ENCODE results near the gene HARS1. TPM values are rescaled to one million over a fixed set of nuclear protein-coding genes. Genes with fewer than 3 reads are reported as not detected.
A peak's percentile ranks its signal among the peaks of the same experiment; 100 is the strongest.

HARS1 gene
- total and polyA plus RNA-seq, 2 of the 13 experiments (the other 11 are each of a cell fraction or from before 2014, with no cell fraction given), result 36.9 to 66.2 TPM

- peak; percentile 89 for TF ChIP-seq UBTF (CRISPR knock-in tag; IDR thresholded peaks at IDR 0.05)
- TF ChIP-seq ZNF460 (CRISPR knock-in tag; IDR thresholded peaks at IDR 0.05; ENCODE audit: borderline replicate concordance), result no peak
- TF ChIP-seq ZNF567 (CRISPR knock-in tag; IDR thresholded peaks at IDR 0.05; ENCODE audit: borderline replicate concordance), result peak; percentile 69; the same call in 1 of the 2 replicates
- TF ChIP-seq ZNF670 (CRISPR knock-in tag; IDR thresholded peaks at IDR 0.05; ENCODE audit: borderline replicate concordance), result no peak; the same call in 1 of the 2 replicates
- TF ChIP-seq ASH2L (IDR thresholded peaks at IDR 0.05; ENCODE audit: insufficient read length, low read depth, low read length), result peak; percentile 85
- 0 out of 2 replicates have a peak, but pooled peaks have one; percentile 21 for TF ChIP-seq SIX1 (CRISPR knock-in tag; IDR thresholded peaks at IDR 0.05; ENCODE audit: borderline replicate concordance)
- no peak for TF ChIP-seq ZSCAN25 (CRISPR knock-in tag; IDR thresholded peaks at IDR 0.05)
- TF ChIP-seq NR2F2 (IDR thresholded peaks at IDR 0.05; ENCODE audit: borderline replicate concordance, low read depth), result no peak
- peak; percentile 71; the same call in 1 of the 2 replicates for TF ChIP-seq MEF2D (CRISPR knock-in tag; IDR thresholded peaks at IDR 0.05)
- TF ChIP-seq HNF4A (CRISPR knock-in tag; IDR thresholded peaks at IDR 0.05), result no peak
- peak; percentile 34 for TF ChIP-seq TFAP4 (IDR thresholded peaks at IDR 0.05; ENCODE audit: borderline replicate concordance, low read depth)
- no peak for TF ChIP-seq ATRX (CRISPR knock-in tag; IDR thresholded peaks at IDR 0.05; ENCODE audit: borderline replicate concordance)
- no peak for TF ChIP-seq SAFB2 (CRISPR knock-in tag; IDR thresholded peaks at IDR 0.05; ENCODE audit: borderline replicate concordance, low read depth)
- peak; percentile 90 for TF ChIP-seq ZNF788 (CRISPR knock-in tag; IDR thresholded peaks at IDR 0.05; ENCODE audit: borderline replicate concordance)
- TF ChIP-seq CEBPG (CRISPR knock-in tag; IDR thresholded peaks at IDR 0.05), result 0 out of 2 replicates have a peak, but pooled peaks have one; percentile 6
- peak; percentile 88; the same call in 1 of the 2 replicates for TF ChIP-seq ZNF558 (CRISPR knock-in tag; IDR thresholded peaks at IDR 0.05; ENCODE audit: borderline replicate concordance)
- TF ChIP-seq ZHX1 (CRISPR knock-in tag; IDR thresholded peaks at IDR 0.05; ENCODE audit: low read depth), result no peak
- peak; percentile 24; the same call in 1 of the 2 replicates for TF ChIP-seq ATF3 (CRISPR knock-in tag; IDR thresholded peaks at IDR 0.05)
- TF ChIP-seq MEIS1 (CRISPR knock-in tag; IDR thresholded peaks at IDR 0.05; ENCODE audit: borderline replicate concordance), result peak; percentile 13; the same call in 1 of the 2 replicates
- TF ChIP-seq TFDP1 (CRISPR knock-in tag; IDR thresholded peaks at IDR 0.05; ENCODE audit: borderline replicate concordance), result no peak
Measured at GRCh38 chr5:140664359-140665119, 26.6 kb downstream of the HARS1 start, which contains the start of gene WDR55 (continued).
